ENCODE measurements around the gene TMPRSS15. TPM values are rescaled to one million over a fixed set of nuclear protein-coding genes. Genes with fewer than 3 reads are reported as not detected.

The TMPRSS15 gene
- total RNA-seq, 1 donor from 2014 or later, result not detected

DNA sequence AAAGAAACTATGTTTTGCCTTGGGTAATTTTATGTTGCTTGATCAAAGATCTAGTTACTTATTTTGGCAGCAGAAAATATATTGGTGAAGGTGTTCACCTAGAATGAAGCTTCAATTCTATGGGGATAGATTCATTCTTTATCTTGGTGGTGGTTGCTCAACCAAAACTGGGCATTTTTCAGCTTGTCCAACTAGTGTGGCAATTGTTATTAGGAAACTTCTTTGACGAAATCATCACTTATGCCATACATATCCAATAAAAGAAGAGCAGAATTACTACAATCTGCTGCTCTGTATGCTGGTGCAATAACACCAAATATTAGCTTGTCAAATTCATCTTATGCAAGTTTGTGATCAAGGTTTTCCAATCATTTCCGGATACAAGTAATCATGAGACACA lies 26.8 kb upstream of the TMPRSS15 start:
- no peak for DNase-seq (ENCODE audit: low spot score)
- no peak overlapping the region for H3K4me3 Mint-ChIP-seq (ENCODE audit: unreplicated experiment)

DNA sequence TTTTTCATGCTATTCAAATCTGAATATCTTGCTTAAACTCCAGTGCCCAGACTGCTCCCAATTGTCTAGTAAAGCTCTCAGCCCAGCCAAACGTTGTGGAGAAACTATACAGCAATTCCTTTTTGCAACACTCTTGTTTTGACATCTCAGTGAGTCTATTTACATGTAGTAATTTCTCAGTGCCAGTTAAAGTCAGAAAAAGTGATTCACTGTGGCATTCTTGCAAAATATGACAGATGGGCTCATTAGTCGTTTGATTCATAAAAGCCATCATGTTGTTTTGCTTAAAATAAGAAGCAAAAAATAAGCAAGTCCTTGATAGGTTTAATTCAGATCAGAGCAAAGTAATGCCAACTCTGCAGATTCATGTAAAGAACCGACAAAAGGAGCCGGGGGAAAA lies 20.7 kb upstream of the TMPRSS15 start:
- no peaks in the 10 kb centered on the region for H3K9me3 Mint-ChIP-seq (ENCODE audit: low read depth)
- H3K27me3 Mint-ChIP-seq (ENCODE audit: low read depth), result peaks cover 4% of the 10 kb centered on the region
- H3K27ac Mint-ChIP-seq (ENCODE audit: unreplicated experiment), result no peak overlapping the region

More for the DNA sequence above, 26.8 kb upstream of the TMPRSS15 start:
- Mint-ChIP-seq H3K27me3 (ENCODE audit: low read depth) (peaks cover 6% of the 10 kb centered on the region), H3K27ac (ENCODE audit: unreplicated experiment) (no peak overlapping the region), H3K36me3 (ENCODE audit: low read depth) (no peaks in the 10 kb centered on the region), H3K9me3 (ENCODE audit: low read depth) (no peaks in the 10 kb centered on the region), H3K4me1 (ENCODE audit: low read depth) (no peaks in the 10 kb centered on the region)
- TF ChIP-seq CTCF (IDR thresholded peaks at IDR 0.05), result no peak

GRCh38 chr21:18417141-18417790 lies 13.7 kb upstream of the TMPRSS15 start:
- no peak for DNase-seq (ENCODE audit: low spot score)
- Mint-ChIP-seq H3K4me3 (ENCODE audit: unreplicated experiment) (no peak overlapping the region), H3K27me3 (ENCODE audit: low read depth) (peaks cover 8% of the 10 kb centered on the region), H3K4me1 (ENCODE audit: low read depth) (no peaks in the 10 kb centered on the region), H3K36me3 (ENCODE audit: low read depth) (no peaks in the 10 kb centered on the region), H3K27ac (ENCODE audit: unreplicated experiment) (no peak overlapping the region), H3K9me3 (ENCODE audit: low read depth) (no peaks in the 10 kb centered on the region)
- no peak for TF ChIP-seq CTCF (IDR thresholded peaks at IDR 0.05)

More for the DNA sequence above, 20.7 kb upstream of the TMPRSS15 start:
- Mint-ChIP-seq H3K4me1 (ENCODE audit: low read depth) (no peaks in the 10 kb centered on the region), H3K36me3 (ENCODE audit: low read depth) (no peaks in the 10 kb centered on the region), H3K4me3 (ENCODE audit: unreplicated experiment) (no peak overlapping the region)
- no peak for TF ChIP-seq CTCF (IDR thresholded peaks at IDR 0.05)
- no peak for DNase-seq (ENCODE audit: low spot score)

DNA sequence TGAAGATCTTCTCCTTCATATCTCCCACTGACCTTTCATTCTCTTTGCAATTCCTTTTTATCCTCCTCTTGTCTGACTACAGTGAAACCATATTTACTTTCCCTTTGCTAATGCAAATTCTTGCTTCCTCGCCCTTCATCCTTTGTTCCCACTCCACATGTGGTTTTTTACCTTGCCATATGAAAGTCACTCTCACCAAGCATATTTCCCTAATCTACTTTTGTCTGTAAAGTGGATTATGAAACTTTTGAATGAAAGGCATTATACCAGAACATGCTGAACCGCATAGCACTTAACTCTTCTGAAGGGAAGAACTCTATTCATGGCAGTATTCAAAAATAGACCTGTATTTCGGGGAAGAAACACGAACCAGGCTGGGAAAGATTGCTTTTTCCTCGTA lies 8.0 kb upstream of the TMPRSS15 start:
- Mint-ChIP-seq H3K4me3 (ENCODE audit: unreplicated experiment) (no peak overlapping the region), H3K36me3 (ENCODE audit: low read depth) (no peaks in the 10 kb centered on the region), H3K27me3 (ENCODE audit: low read depth) (peaks cover 23% of the 10 kb centered on the region), H3K9me3 (ENCODE audit: low read depth) (no peaks in the 10 kb centered on the region), H3K27ac (ENCODE audit: unreplicated experiment) (no peak overlapping the region), H3K4me1 (ENCODE audit: low read depth) (no peaks in the 10 kb centered on the region)
- DNase-seq (ENCODE audit: low spot score), result no peak
- no peak for TF ChIP-seq CTCF (IDR thresholded peaks at IDR 0.05)

- no peak overlapping the region for H3K27ac Mint-ChIP-seq (ENCODE audit: unreplicated experiment)
Observed at GRCh38 chr21:18409579-18409978, 6.0 kb upstream of the TMPRSS15 start.

More at GRCh38 chr21:18409579-18409978, 6.0 kb upstream of the TMPRSS15 start:
- H3K4me3 Mint-ChIP-seq (ENCODE audit: unreplicated experiment), result no peak overlapping the region
- H3K9me3 Mint-ChIP-seq (ENCODE audit: low read depth), result no peaks in the 10 kb centered on the region
- H3K36me3 Mint-ChIP-seq (ENCODE audit: low read depth), result no peaks in the 10 kb centered on the region
- no peak for DNase-seq (ENCODE audit: low spot score)
- H3K27me3 Mint-ChIP-seq (ENCODE audit: low read depth), result peaks cover 23% of the 10 kb centered on the region
- no peaks in the 10 kb centered on the region for H3K4me1 Mint-ChIP-seq (ENCODE audit: low read depth)
- TF ChIP-seq CTCF (IDR thresholded peaks at IDR 0.05), result no peak
